Activated CD8-positive, alpha-beta memory T cell treated with anti-CD3 and anti-CD28 coated beads, Interleukin-2, amount 10 ng/mL, durations not matched to agents 7 days and 5 days (primary cell): Measurements from ENCODE around the gene RNF148. TPM values are rescaled to one million over a fixed set of nuclear protein-coding genes. Genes with fewer than 3 reads are reported as not detected.

ENCODE experiments used
- ATAC-seq: fragments of 150-1000 bp; cut with Tn5 transposase; one replicate; pipeline ENCODE4 v1.10.0; 2021; ENCODE audit warnings: moderate library complexity
- CTCF ChIA-PET: fragments of 350-600 bp; sonication (Branson Sonifier 250); formaldehyde crosslinking; loops from one replicate; lab custom pipeline; 2021; ENCODE audit warnings: antibody characterized with exemption; lab: Charles Lee
- DNase-seq: peaks from one replicate; pipeline ENCODE4 v3.0.0-alpha.2; 2020
- H3K27ac Mint-ChIP-seq: one replicate; pipeline ENCODE4 v1.8.0; 2021; ENCODE audit warnings: mild to moderate bottlenecking, mixed read lengths
- H3K27me3 Mint-ChIP-seq: one replicate; pipeline ENCODE4 v1.8.0; 2021; ENCODE audit warnings: mixed read lengths
- H3K36me3 Mint-ChIP-seq: one replicate; pipeline ENCODE4 v1.8.0; 2021; ENCODE audit warnings: mild to moderate bottlenecking, mixed read lengths
- H3K4me1 Mint-ChIP-seq: one replicate; pipeline ENCODE4 v1.8.0; 2021; ENCODE audit warnings: mixed read lengths
- H3K4me3 Mint-ChIP-seq: one replicate; pipeline ENCODE4 v1.8.0; 2021; ENCODE audit warnings: mild to moderate bottlenecking, moderate library complexity, mixed read lengths
- H3K9me3 Mint-ChIP-seq: one replicate; pipeline ENCODE4 v1.8.0; 2022; ENCODE audit warnings: low read depth, mixed read lengths
- total RNA-seq, 2 experiments: library from RNA; stranded (reverse); gene quantifications; one replicate each; pipeline ENCODE4 v1.2.3, GENCODE V29; 2021

RNF148 gene, protein sequence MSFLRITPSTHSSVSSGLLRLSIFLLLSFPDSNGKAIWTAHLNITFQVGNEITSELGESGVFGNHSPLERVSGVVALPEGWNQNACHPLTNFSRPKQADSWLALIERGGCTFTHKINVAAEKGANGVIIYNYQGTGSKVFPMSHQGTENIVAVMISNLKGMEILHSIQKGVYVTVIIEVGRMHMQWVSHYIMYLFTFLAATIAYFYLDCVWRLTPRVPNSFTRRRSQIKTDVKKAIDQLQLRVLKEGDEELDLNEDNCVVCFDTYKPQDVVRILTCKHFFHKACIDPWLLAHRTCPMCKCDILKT
- total RNA-seq = not detected

DNA sequence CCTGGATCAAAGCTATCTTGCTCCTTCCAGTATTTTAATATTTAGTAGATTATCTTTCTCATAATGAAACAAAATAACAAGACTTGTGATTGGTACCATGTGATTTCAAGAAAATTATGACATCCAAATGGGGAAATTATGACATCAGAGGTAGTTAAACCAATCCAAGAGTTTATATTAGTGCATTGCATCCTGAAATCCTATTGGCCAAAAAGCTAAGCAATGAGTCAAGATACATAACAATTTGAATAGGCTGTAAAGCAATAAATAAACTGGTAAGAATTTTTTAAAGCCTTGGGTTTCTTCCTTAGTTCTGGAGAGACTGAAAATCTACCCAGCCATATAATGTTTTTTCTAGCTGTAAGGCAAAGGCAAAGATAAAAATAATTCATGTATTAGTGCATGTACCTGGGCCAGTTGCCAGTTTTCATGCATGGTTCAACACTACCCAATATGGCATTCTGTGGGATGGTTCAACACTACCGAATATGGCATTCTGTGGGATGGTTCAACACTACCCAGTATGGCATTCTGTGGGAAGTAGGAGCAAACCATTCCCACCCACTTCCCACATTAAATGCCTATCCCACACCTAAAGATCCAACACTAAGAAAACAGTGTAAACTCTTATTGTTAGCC, at the start of gene RNF148:
Gene RNF148, minus strand, starts transcription at position 51 of the 639 bp plus-strand sequence. CDS start 172 bp downstream, outside the sequence.
- no peak within 1 kb of the TSS for H3K4me3 Mint-ChIP-seq

DNA sequence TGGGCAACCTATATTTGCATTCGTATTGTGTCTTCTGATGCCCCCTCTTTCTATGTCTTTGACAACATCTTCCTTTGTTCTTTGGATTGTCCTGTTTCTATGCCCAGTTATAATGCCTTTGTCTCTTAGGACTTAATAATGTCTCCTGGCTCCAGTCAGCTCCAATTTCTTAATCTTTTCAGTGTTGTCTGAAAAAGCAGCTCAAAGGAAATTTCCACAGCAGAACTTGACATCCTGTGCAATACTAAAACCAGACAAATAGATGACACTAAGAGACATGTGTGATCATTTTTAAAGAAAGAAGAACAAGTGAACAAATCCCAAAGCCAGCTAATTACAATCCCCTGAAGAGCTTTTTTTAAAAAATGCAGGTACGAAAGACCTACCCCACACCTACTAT, 47.7 kb upstream of the RNF148 start:
- no peak for DNase-seq
- Mint-ChIP-seq H3K36me3 (no peaks in the 10 kb centered on the region), H3K27ac (no peak overlapping the region), H3K4me1 (no peaks in the 10 kb centered on the region), H3K9me3 (no peaks in the 10 kb centered on the region), H3K4me3 (no peak overlapping the region), H3K27me3 (no peaks in the 10 kb centered on the region)
- CTCF ChIA-PET = interaction anchor here (0.7 to 0.9 kb wide), 2 partner anchors 240 to 392 kb away, joined by 3 read pairs; no protein-coding TSS in a partner anchor
- no peak for ATAC-seq

More for the DNA sequence above, at the start of gene RNF148:
- H3K4me1 Mint-ChIP-seq = no peaks in the 10 kb centered on the region
- CTCF ChIA-PET = no interaction called here
- H3K27ac Mint-ChIP-seq = no peak within 1 kb of the TSS
- no peaks in the 10 kb centered on the region for H3K36me3 Mint-ChIP-seq
- ATAC-seq = no peak
- peaks cover 6% of the 10 kb centered on the region for H3K9me3 Mint-ChIP-seq
- no peaks in the 10 kb centered on the region for H3K27me3 Mint-ChIP-seq
- no peak for DNase-seq

DNA sequence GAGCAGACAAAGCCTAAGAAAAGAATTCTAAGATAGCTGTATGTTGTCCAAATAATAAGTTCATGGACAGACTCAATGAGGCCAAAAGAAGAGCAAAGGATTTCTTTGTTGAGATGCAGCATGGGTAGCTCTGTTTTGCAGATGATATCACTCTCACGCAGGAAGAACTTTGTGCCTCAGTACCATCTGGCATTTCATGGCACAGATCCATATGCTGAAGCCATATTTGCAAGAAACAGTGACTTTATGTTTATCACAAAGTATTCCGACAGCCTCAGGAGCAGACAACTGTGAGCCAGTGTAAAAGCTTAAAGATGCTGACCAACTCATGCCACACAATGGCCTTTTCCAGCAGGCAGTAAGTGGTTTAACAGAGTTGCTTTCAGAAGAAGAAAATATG, 45.5 kb upstream of the RNF148 start:
- no peaks in the 10 kb centered on the region for H3K4me1 Mint-ChIP-seq
- ATAC-seq = no peak
- no peaks in the 10 kb centered on the region for H3K36me3 Mint-ChIP-seq
- no peak overlapping the region for H3K27ac Mint-ChIP-seq
- peaks cover 2% of the 10 kb centered on the region for H3K9me3 Mint-ChIP-seq
- H3K27me3 Mint-ChIP-seq = no peaks in the 10 kb centered on the region
- CTCF ChIA-PET = no interaction called here
- DNase-seq = no peak
- no peak overlapping the region for H3K4me3 Mint-ChIP-seq

DNA sequence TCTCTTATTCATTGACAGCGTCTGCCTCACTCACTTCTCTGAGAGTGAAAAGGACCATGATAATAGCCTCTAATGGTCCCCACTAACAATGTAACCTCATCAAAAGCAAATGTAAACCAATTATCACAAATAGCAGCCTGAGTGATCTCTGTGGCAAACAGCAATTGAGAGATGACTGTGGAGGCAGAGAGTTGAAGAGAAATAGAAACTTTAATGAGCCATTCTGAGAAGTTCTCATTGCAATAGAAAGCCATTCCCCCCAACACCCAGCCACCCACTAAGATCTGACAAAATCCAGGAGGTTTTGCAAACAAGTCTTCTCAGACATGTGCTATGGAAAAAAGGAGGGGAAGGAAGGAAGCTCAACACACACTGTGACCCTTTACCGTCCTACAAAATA, 44.2 kb upstream of the RNF148 start:
- no peaks in the 10 kb centered on the region for H3K4me1 Mint-ChIP-seq
- ATAC-seq (no peak), DNase-seq (no peak)
- CTCF ChIA-PET = no interaction called here
- peaks cover 2% of the 10 kb centered on the region for H3K9me3 Mint-ChIP-seq
- no peak overlapping the region for H3K27ac Mint-ChIP-seq
- H3K36me3 Mint-ChIP-seq = no peaks in the 10 kb centered on the region
- H3K27me3 Mint-ChIP-seq = no peaks in the 10 kb centered on the region
- no peak overlapping the region for H3K4me3 Mint-ChIP-seq

DNA sequence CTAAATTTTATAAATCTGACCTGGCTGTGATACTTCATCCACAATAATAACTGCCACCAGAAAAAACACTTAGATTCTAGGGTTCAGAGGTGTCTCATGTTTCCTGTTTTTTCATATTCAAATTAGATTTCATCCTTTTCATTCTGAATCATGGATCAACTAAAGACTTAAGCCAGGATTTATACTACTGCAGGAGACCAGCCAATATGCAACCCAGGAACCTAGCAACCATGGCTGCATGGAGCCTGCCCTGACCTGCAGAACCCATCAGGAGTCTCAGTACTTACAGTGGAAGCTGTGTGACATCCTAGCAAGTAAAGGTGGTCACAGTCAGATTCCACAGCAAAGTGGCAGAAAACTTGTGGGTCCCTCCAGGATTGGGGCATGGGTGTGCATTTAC, 40.5 kb upstream of the RNF148 start:
- CTCF ChIA-PET = no interaction called here
- H3K9me3 Mint-ChIP-seq = peaks cover 2% of the 10 kb centered on the region
- no peak overlapping the region for H3K27ac Mint-ChIP-seq

DNA sequence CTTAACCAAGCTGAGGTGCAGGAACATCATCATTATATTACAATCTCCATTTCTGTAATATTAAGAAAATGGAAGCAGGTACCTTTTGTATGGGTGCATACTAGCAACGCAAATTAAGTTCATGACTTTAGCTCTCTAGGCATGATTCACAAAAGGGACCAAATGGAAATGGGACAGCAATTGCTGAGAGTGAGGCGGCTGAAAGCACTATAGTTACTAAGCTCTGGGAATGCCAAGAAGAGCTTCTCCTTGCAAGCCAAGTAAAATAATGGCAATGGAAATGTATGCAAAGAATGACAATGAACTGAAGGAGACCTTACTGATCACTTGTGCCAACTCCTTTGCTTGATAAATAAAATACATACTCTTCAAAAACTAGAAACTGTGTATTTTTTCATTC, 36.2 kb upstream of the RNF148 start:
- Mint-ChIP-seq H3K36me3 (no peaks in the 10 kb centered on the region), H3K27ac (no peak overlapping the region), H3K9me3 (peaks cover 2% of the 10 kb centered on the region), H3K27me3 (no peaks in the 10 kb centered on the region), H3K4me3 (no peak overlapping the region), H3K4me1 (no peaks in the 10 kb centered on the region)
- DNase-seq (no peak), ATAC-seq (no peak)
- CTCF ChIA-PET = no interaction called here

More for the DNA sequence above, 40.5 kb upstream of the RNF148 start:
- DNase-seq (no peak), ATAC-seq (no peak)
- Mint-ChIP-seq H3K27me3 (no peaks in the 10 kb centered on the region), H3K36me3 (no peaks in the 10 kb centered on the region), H3K4me1 (no peaks in the 10 kb centered on the region), H3K4me3 (no peak overlapping the region)

DNA sequence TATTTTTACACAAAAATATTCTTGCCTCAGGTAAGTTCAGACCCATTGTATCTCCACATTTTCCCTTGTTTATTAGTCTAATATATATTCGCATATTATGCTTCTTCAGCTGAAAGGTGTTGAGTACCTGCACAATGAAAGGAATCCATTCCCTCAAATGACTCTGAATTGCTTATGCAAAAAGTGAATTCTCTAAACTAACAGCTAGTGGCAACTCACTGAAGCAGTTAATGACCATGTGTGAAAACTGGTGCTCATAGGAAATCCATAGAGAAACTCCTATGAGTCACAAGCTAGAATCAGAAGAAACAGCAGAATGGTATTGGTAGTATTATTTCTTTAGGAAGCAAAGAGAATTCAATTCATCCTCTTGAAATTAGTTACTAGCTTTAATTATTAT, 33.5 kb upstream of the RNF148 start:
- Mint-ChIP-seq H3K27me3 (no peaks in the 10 kb centered on the region), H3K4me1 (no peaks in the 10 kb centered on the region), H3K36me3 (no peaks in the 10 kb centered on the region), H3K9me3 (peaks cover 2% of the 10 kb centered on the region), H3K4me3 (no peak overlapping the region), H3K27ac (no peak overlapping the region)
- CTCF ChIA-PET = no interaction called here
- ATAC-seq (no peak), DNase-seq (no peak)

DNA sequence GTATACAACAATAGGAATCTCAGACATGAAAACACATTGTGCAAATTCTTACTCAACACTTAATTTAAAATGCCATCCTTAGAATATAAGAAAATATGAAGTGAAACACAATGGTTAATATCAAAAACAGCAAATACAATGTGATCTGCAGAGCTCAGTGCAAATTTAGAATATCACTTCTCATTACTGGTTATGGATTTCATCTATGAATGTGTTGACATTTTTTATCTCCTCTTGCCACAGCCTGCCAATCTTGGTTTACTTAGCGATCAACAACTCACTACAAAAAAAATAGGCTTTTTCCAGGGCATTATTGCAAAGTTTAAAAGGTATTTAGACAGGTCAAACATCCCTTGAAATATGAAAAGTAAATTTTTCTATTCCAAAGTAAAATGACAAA, 25.0 kb upstream of the RNF148 start:
- DNase-seq = no peak

DNA sequence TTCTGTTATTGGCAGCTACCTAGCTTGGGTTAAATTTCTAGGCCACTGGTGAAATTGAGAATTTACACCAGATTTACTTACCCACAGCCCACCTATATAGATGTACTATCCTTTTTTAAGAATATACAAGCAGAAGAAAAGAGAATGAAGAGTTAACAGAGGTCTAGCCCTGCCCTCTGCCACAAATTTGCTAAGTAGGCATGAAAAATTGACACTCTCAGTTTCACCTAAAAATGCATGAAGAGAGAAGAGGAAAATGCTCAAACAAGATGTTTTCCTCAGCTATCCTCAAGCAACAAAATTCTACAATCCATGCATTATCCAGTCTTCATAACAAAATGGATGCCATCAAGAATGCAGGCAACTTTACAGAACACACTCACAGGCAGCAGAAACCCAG, 24.6 kb upstream of the RNF148 start:
- CTCF ChIA-PET = no interaction called here
- H3K36me3 Mint-ChIP-seq = no peaks in the 10 kb centered on the region
- ATAC-seq = no peak

More for the DNA sequence above, 25.0 kb upstream of the RNF148 start:
- no peaks in the 10 kb centered on the region for H3K4me1 Mint-ChIP-seq
- no peaks in the 10 kb centered on the region for H3K27me3 Mint-ChIP-seq
- ATAC-seq = no peak
- CTCF ChIA-PET = no interaction called here
- no peak overlapping the region for H3K27ac Mint-ChIP-seq
- H3K36me3 Mint-ChIP-seq = no peaks in the 10 kb centered on the region
- no peak overlapping the region for H3K4me3 Mint-ChIP-seq
- H3K9me3 Mint-ChIP-seq = no peaks in the 10 kb centered on the region

DNA sequence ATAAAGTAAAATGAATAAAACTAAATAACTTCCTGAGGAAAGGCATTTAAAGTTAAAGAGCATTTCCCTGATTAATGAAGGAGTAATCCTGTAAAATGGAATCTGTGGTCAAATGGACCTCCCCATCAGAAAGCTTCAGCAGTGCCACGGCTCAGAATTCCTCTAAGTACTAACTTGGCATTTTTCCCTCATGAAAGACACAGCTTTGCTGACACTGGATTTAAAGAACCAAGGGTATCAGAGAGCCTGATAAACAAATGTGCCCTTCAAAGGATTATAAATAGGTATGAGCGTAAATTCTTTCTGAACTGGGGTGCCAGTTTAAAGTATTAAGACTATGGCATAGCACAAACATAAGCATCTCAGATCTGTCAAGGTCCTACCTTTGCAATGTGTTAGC, 24.2 kb upstream of the RNF148 start:
- no peak for ATAC-seq
- no peaks in the 10 kb centered on the region for H3K36me3 Mint-ChIP-seq
- CTCF ChIA-PET = no interaction called here
- H3K27me3 Mint-ChIP-seq = no peaks in the 10 kb centered on the region
- no peak for DNase-seq
- no peaks in the 10 kb centered on the region for H3K9me3 Mint-ChIP-seq
- H3K4me3 Mint-ChIP-seq = no peak overlapping the region
- no peak overlapping the region for H3K27ac Mint-ChIP-seq
- no peaks in the 10 kb centered on the region for H3K4me1 Mint-ChIP-seq

More for the DNA sequence above, 24.6 kb upstream of the RNF148 start:
- Mint-ChIP-seq H3K4me3 (no peak overlapping the region), H3K27me3 (no peaks in the 10 kb centered on the region), H3K4me1 (no peaks in the 10 kb centered on the region), H3K9me3 (no peaks in the 10 kb centered on the region), H3K27ac (no peak overlapping the region)
- no peak for DNase-seq

DNA sequence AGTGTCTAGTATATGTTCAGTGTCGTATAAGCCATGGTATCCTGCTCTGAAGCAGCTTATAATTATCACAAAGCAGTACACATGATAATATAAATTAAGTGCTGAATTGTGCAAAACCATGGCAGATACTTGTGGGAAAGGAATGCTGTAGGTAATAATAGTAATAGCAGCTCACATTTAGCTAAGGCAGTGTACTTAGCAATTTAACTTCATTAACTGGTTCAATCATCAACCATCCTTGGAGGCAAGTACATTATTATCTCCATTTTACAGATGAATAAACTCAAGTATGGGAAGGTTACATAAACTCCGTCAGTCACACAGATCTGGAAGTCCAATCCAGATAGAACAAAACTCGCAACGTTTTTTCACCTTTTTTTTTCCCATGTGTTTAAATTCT, 21.6 kb upstream of the RNF148 start:
- Mint-ChIP-seq H3K4me3 (no peak overlapping the region), H3K27me3 (no peaks in the 10 kb centered on the region), H3K27ac (no peak overlapping the region), H3K9me3 (no peaks in the 10 kb centered on the region), H3K36me3 (no peaks in the 10 kb centered on the region), H3K4me1 (no peaks in the 10 kb centered on the region)
- DNase-seq (no peak), ATAC-seq (no peak)
- CTCF ChIA-PET = no interaction called here

DNA sequence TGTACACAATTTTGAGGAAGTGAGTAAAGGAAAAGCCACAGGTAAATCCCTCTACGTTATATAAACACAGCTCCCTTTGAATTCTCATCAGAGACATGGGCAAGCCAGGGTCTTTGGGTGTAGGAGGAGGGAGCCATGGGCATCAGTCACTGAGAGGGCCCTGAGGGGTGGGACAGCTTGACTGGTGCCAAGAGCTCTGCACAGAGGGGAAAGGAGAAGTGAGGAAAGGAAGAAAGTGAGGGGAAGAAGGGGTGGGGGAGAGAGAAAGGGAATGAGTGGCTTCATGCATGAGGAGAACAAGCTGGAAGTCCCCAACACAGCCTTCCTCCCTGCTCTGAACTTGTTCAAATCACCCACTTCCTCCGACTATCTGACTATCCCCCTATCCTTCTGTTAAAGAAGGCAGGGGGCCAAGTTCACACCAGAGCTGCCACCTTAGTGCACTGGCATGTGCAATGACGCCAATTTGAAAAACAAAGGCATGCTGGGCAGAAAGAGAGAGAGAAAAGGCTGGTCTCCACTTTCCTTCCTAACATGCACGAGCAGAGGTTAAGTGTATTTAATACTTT, 16.4 kb upstream of the RNF148 start:
- Mint-ChIP-seq H3K36me3 (no peaks in the 10 kb centered on the region), H3K4me3 (no peak overlapping the region), H3K27ac (no peak overlapping the region), H3K9me3 (no peaks in the 10 kb centered on the region), H3K27me3 (no peaks in the 10 kb centered on the region), H3K4me1 (no peaks in the 10 kb centered on the region)
- CTCF ChIA-PET = no interaction called here
- DNase-seq (no peak), ATAC-seq (no peak)

DNA sequence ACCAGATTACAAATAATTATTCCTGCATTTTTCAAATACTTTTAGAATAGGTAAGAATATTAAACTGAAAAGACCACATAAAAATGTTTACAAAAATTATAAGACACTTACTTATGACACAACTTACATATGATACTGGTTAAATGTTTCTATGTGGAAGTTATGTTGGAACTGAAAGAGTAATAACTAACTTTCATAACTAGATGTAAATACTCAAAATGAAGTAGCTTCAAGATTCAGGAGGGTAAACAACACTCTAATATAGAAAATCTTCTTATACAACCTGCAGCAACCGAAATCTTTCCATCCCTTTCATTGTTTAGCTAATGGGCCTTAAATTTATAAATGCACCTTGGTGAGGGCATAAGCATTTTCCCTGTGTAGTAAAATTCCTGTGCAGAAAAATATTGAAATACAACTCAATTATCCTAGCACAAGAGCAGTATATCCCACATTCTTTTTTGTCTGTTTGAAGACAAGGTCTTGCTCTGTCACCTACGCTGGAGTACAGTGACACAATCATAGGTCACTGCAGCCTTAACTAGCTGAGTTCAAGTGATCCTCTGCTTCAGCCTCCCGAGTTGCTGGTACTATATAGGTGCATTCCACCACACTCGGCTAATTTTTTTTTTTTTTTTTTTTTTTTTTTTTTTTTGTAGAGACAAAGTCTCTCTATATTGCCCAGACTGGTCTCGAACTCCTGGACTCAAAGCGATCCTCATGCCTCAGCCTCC, 14.8 kb upstream of the RNF148 start:
- Mint-ChIP-seq H3K27me3 (no peaks in the 10 kb centered on the region), H3K27ac (no peak overlapping the region), H3K36me3 (no peaks in the 10 kb centered on the region), H3K4me3 (no peak overlapping the region), H3K9me3 (no peaks in the 10 kb centered on the region), H3K4me1 (no peaks in the 10 kb centered on the region)
- ATAC-seq = no peak
- CTCF ChIA-PET = no interaction called here
- DNase-seq = no peak
